ENCODE results near the gene COX5A.
"Not testable (repeated sequence)": the region's sequence is repeated elsewhere in the genome, so short reads cannot be mapped to it uniquely, and the experiment has no call there.

The COX5A gene

DNA sequence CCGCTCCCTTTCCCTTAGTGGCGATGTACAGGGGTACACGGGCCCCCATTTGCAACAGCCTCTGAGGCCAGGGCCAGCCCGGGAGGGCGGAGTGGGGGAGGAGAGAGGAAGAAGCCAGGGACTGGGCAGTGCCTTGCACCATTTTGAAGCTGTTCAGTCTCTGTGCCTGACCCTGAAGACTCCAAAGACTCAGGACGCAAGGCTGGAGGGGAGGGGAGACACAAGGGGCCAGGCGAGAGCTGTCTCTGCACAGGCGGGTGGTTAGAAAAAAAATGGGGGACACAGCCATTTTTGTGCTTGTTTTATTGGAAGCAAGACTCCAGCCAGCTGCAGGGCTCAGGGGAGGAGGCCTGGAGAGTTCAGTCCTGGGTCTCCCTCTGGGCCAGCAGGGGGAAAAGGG lies 17.1 kb upstream of the COX5A start:
- ATAC-seq: no peak

DNA sequence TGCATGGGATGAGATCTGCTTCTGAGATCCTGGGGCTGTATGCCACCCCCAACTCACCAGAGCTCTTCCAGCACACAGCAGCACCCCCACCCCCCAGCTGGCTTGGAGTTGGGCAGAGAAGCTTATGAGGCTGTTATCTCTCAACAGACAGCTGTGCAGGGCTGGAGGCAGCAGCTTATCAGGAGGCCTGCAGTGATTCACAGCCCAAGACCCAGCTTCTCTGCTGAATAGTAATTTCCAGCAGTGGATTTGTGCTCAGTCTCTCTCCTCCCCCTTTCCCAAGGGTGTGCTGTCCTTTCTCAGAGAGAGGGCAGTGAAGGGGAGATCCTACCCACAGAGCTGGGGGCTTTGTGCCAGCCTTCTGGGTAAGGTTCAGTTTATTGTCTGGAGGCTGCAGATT lies 16.6 kb upstream of the COX5A start:
- ATAC-seq: no peak

DNA sequence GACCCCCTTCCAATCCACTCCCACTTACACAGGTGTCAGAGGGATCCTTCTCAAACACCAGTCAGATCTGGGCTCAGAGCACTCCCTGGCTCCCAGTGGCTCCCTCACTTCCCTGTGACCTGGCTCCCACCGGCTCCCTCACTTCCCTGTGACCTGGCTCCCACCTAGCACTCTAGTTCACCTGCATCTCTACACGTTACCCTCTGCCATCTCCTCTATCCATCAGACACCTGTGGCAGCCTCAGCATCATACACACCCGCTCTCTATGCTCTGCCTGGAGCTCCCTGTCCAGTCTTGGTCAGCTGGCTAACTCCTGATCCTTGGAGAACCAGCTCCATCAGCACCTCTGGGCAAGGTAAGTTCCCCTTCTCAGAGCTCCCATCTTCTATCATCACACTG lies 13.1 kb upstream of the COX5A start:
- no peak for ATAC-seq

DNA sequence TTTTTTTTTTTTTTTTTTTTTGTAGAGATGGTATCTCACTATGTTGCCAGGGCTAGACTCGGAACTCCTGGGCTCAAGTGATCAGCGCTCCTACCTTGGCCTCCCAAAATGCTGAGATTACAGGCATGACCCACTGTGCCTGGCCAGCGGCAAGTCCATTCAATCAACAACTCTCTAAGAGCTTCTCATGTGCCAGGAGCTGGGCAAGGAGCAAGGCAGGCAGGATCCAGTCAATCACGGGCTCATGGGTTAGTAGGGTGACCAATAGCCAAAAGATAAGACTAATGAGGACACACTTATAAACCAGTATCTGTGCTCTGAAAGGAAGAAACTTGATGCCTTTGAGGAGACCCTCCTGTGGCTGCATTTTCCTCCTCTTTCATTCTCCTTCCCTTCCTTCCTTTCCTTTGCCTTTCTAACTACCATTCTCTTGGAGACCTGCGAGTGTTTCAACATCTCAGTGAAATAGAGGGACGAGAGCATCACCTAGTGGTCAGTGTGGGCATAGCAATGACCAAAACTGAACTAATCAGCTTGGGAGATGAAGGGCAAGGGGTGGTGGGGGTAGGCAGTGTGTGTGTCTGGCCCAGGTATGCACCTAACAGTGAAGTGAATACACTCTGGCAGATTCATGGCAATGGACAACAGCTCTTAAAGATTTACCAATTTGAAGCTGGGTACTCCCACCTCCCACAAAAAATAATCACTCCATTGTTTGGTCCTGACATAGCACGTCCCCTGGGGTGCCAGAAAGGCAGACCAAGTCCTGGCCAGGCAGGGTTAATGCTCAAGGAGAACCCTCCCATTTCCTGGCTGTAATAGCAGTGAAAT lies 12.4 kb upstream of the COX5A start:
- peak; percentile 67 to 76 for ATAC-seq

DNA sequence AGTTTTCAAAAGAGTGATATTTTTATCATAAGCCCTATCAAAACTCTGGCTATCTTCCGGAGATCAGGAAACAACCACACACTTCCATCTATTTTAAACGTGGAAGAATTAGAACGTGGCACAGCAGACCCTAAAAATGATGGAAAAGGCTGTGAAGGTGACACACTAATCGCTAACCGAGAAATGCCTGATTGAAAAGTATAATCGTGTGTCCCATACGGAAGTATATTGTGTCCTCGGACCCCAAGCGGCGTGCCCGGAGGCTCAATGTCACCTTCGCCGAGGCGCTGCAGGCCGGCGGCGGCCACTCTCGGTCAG lies 642 bp downstream of the COX5A start:
- peak in 1 of 2 donors; percentile 2 for ATAC-seq

DNA sequence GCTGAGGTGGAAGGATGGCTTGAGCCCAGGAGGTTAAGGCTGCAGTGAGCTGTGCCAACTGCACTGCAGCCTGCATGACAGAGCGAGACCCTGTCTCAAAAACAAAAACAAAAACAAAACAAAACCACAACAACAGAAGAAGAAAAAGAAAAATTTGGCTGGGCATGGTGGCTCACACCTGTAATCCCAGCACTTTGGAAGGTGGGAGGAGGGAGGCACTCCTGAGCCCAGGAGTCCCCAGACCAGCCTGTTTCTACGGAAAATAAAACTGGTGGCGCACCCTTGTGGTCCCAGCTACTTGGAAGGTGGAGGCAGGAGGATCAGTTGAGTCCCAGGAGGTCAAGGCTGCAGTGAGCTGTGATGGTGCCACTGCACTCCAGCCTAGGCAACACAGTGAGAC lies 2.7 kb downstream of the COX5A start:
- not testable (repeated sequence) for ATAC-seq

DNA sequence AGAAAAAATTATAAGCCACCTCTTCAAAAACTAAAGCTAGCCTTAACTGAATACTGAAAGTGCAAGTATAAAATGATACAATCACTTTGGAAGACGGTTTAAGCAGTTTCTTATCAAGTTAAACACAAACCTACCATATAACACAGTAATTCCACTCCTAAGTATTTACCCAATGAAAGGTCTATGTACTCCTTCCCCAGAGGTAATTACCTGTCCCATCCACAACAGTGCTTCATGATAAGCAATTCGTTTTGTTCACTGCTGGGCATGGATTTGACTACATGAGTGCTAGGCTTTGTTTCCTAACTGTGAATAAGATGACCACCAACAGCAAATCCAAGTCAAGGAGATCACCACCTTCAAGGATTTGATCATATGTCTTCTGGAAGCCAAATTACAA lies 4.3 kb downstream of the COX5A start:
- no peak for ATAC-seq

DNA sequence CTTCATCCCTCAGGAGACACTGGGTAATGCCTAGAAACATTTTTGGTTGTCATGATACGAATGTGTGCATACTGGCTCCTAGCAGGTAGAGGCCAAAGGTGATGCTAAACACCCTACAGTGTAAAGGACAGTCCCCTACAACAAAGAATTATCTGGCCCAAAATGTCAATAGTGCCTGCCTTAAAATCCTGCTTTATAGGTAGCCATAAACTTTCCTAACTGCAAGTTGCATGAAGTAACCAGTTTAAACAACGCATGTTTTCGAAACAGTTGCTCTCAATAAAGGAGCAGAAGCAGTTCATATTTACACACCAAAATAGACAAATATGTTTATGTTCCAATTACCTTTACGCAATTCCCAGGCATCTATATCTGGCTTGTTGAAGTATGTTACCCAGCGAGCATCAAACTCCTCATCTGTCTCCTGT lies 9.1 kb downstream of the COX5A start:
- ATAC-seq: no peak

DNA sequence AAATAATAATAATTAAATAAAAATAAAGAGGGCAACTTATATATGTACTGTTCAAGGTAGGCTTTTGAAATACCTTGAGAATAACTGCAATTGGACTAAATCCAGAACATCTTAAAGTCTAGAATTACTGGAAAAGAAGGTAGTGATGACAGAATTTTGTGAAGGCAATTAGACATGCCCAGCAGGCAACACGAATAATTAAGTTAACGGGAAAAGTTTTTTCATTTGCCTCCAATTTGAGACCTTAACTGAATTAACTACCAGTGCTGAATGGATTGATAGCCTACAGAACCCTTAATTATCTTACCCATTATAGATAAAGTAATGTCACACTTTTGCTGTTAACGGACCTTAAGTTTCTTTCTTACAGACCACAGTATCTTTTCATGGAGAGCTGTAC lies 13.3 kb downstream of the COX5A start:
- no peak for ATAC-seq

DNA sequence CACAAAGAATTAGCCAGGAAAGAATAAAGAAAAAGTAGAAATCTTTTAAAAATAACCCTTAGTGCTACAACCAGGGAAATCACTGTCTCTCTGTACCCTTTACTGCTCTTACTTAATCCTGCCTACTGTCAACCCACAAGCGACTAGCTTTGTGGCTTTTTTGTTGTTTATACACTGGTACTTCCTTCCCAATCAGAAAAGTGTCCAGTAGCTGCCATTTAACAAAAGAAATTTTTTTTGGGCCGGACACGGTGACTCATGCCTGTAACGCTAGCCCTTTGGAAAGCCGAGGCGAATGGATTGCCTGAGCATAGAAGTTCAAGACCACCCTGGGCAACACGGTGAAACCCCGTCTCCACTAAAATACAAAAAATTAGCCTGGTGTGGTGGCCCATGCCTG lies 17.4 kb downstream of the COX5A start:
- ATAC-seq: no peak

DNA sequence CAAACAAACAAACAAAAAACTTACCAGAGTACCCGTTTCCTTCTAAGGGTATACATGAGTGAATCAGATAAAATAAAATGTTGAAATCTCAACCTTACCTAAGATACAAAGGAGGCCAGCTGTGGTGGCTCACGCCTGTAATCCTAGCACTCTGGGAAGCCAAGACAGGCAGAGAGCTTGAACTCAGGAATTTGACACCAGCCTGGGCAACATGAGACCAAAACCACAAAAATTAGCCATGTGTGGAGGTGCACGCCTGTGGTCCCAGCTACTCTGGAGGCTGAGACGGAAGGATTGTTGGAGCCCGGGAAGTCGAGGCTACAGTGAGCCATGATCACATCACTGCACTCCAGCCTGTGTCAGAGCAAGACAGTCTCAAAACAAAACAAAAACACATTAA lies 20.2 kb downstream of the COX5A start:
- ATAC-seq: no peak

DNA sequence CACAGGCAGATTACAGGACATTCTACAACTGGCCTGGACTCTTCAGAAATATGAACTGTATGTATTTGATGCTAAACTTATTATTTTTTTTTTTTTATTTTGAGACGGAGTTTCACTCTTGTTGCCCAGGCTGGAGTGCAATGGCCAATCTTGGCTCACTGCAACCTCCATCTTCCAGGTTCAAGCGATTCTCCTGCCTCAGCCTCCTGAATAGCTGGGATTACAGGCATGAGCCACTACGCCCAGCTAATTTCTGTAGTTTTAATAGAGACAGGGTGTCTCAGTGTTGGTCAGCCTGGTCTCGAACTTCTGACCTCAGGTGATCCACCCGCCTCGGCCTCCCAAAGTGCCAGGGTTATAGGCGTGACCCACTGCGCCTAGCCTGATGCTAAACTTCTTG lies 24.1 kb downstream of the COX5A start:
- ATAC-seq: not testable (repeated sequence)

DNA sequence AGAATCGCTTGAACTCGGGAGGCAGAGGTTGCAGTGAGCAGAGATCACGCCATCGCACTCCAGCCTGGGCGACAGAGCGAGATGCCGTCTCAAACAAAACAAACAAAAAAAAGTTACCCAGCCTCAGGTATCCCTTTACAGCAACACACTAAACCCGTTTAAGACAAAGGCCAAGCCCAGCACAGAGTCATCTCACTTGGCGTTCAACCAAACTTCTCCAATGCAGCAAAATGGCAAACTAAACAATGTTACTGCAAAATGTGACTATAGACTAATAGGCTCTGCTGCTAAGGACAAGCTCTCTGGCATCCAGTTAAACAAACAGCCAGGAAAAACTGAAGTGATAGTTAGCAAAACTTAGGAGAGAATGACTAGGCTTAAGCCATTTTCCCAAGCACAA lies 24.8 kb downstream of the COX5A start:
- ATAC-seq: no peak

DNA sequence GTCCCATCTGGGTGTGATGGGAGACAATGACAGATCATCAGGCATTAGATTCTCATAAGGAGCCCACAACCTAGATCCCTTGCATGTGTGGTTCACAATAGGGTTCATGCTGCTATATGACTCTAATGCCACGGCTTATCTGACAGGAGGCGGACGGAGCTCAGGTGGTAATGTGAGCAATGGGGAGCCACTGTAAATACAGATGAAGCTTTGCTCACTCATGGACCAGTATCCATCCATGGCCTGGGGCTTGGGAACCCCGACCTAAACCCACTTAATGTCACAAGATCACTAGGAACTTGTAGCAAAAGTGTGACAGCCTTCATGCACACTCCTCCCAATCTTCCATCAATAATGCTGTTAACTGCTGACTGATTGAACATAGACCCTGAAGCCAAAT lies 29.2 kb downstream of the COX5A start:
- no peak for ATAC-seq

DNA sequence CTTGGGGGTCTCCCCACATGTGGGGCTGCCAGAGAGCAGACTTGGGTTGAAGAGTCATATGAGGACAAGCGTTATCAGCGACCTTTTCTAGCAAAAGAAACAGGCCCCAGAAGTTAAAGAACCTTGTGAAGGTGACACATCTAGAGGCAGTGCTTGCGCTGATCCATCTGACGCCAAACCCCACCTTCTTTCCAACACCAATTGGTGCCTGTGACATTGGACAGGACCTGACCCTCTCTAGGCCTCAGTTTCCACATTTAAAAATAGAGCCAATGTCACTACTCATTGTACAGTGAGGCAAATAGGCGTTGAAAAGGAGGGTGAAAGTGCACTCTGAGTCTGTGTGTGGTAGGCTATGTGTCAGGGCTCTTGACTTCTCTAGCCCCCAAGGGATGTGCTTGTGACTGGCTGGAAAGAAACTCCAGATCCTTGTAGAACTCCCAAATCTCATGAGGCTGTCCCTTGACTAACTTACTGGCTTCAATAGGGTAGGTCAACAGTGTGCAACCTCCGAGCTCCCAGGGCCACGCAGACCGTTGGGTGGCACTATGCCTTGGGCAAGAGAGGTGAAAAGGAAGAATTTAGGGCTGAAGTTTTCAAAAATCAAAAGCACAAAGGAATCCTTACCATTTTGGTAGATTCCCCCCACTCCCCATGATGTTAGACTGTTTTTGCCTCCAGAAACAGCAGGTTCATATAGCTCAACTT lies 30.6 kb downstream of the COX5A start:
- peak; percentile 16 to 20 for ATAC-seq

DNA sequence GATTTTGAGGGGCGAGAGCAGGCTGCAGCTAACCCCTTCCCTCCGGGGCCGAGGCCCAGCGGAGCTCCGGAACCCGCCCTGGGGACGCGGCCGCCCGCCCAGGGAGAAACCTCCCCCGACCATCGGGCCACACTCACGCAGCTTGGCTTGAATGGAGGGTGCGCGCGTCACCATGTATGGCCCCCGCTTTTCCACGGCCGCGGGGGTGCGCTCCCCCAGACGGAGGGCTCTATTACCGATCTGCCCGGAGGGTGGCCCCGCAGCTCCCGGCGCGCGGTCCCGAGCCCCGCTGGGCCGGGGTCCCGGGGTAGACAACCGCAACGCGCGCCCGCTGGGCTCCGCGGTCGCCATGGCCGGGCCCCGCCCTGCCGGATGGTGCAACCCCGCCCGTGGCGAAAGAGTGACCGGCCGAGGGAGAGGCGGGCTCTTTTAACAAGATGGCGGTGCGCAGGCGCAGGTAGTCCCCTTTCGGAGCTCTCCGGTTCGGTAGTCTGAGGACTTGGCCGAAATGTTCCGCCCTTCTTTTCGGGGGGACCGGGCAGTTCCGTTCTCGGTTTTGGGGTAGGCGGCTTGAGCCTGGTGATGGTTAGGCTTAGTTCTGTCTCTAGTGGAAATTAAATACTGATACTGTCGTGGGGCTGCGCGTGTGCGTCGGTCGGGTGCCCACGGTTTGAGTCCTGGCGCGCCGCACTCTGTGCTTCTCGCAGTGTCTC lies 31.3 kb downstream of the COX5A start, which contains the start of gene FAM219B:
TSS of gene FAM219B (minus strand) at position 402 of the 713 bp plus-strand sequence. CDS start at position 351, 51 bp downstream.
- peak; percentile 84 to 87 for ATAC-seq

DNA sequence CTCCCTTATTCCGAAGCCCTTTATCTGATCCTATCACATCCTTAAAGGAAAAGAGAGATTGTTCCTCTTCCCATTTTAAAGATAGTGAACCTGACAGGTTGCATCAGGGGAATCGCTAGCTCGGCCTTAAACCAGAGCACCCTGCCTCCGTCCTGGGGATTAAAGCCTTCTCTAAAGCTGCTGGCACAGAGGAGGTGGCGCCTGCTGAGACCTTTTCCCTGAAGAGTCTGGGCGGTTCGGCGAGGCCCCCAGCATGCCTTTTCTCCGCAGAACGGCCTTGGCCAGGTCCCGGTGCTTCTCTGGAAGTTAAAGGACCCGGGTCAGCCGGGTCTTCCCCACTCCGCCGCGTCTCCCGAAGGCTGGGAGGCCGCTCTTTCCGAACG lies 31.8 kb downstream of the COX5A start:
- peak; percentile 15 to 31 for ATAC-seq

DNA sequence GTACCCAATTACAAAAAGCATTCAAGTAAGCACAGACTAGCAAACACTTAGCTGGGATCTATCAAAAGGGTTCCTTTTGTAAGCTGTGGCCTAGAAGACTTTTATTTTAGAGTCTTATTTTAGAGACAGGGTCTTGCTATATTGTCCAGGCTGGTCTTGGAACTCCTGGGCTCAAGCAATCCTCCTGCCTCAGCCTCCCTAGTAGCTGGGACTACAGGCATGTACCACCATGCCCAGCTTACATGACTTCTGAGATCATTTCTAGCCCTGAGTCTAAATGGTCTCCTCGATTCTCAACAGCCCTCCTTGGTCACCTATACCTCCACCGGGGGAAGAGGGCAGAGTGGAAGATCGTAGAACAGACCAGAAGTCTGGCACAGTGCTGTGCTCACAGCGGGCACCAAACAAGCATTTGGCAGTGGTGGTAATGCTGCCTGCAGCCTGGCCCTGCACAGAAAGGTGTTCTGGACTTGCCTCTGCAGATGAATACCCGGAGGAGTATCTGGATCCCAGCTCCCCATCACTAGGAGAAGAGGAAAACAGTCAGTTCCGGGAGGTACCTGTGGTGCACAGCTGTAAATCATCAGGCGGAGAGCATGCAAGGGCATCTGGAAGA lies 33.6 kb downstream of the COX5A start:
- ATAC-seq: no peak

DNA sequence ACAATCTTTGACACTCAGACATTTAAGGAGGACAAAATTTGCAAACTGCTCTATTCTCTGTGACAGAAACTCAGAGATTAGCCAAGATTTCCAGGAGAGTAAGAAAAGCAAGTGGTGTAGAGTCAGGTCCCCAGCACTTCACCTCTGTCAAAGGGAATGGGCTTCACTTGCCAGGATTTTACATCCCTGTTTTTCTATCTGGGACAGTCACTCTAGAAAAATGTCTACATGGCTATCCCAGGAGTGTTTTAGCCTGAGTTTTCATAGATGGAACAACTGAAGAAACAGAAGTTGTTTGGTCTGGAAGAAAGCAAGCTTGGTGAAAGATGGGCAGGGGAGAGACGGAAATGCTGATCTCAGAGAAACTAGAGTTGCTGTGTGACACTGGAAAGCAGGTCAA lies 34.2 kb downstream of the COX5A start:
- no peak for ATAC-seq

DNA sequence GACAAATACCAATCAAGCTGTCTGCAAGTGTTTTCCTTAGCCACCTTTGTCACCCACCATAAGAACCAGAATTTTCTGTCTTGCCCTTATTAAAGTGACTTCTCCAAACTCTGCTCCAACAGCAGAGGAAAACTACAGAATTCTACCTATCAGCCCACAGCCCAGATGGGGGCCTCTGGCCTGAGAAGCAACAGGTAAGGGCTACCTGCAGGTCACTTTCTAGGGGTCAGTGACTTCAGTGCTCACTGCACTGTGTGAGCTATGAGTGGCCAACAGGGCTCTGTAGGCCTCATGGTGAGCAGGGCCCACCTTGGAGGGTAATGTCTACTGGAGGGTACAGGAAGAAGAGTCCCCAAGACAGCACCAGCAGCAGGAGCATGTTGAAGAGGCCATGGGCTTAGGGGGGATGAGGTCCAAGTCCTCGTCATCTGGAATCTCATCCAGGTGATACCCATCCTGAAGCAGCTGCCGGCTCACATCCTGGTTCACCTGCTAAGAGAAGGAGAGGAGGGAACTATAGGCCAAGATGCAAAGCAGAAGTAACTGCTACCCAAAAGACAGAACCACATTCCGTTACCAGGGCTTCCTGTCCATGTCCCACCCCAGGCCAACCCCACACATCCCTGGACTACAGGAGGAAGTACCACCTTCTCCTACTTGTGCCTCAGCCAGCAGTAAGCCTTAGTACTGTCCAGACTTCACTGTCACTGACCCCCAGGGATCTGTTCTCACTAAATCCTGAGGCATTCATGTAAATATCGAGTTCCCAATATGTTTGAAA lies 35.4 kb downstream of the COX5A start:
- no peak for ATAC-seq

DNA sequence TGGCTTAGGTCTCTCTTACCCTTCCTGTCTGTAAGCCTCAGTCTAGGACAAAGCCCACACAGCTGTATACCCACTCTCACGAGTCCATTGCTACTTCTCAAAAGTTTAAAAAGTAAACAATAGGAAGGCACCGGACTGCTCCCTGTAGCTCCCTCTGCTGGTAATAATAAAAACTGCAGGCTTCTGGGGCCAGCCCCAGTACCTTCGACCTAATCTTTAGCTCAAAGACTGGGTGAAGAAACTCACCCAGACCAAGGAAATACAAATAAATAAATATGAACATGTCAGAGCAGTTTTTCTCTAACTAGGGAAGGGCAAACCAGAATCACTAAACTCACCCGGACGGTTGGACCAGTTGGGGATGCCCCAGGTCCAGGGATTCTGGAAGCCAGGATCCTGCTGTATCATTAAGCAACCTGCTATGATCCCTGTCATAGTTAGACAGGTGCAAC lies 36.2 kb downstream of the COX5A start:
- ATAC-seq: peak; percentile 34 to 42

DNA sequence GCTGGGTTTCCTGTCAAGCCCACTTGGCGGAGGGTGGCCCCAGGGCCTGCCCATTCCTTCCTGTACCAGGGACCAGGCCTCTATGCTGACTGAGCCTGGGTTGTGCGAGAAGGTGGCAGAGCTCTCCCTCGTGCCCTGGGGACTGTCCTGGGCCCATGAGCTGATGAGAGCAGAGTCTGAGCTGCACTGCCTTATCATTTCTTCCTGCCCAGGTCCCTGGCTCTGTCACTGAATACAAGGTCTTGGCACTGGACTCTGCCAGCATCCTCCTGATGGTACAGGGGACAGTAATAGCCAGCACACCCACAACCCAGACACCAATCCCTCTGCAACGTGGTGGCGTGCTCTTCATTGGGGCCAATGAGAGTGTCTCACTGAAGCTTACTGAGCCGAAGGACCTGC lies 40.6 kb downstream of the COX5A start:
- ATAC-seq: no peak
